Heart right ventricle (tissue), 16 donors: ENCODE results near the gene PLEKHG4B. TPM values are rescaled to one million over a fixed set of nuclear protein-coding genes. Genes with fewer than 3 reads are reported as not detected.

Experiments
- ATAC-seq, 8 donors: fragments of 200-7000 bp; cut with Tn5 transposase; one replicate each; pipeline ENCODE4 v1.9.1; 2020; ENCODE audit warnings: mild to moderate bottlenecking in 8 of 8, moderate library complexity in 8 of 8, moderate number of reproducible peaks in 1 of 8
- DNase-seq, 2 donors: peaks; one replicate each; pipeline ENCODE4 v3.0.0-alpha.2; 2020
- H3K27ac ChIP-seq, 10 donors: fragments of 200-600 bp; sonication (generic) in 2 of 10; one replicate each; pipeline versions ENCODE4 v1.5.0 to v1.8.0; 2020 to 2022; ENCODE audit warnings: mild to moderate bottlenecking in 3 of 10
- H3K27me3 ChIP-seq, 7 donors: fragments of 200-600 bp; one replicate each; pipeline ENCODE4 v1.8.0; 2021 to 2022; ENCODE audit warnings: mild to moderate bottlenecking in 2 of 7
- H3K36me3 ChIP-seq, 9 donors: fragments of 200-600 bp; sonication (generic) in 1 of 9; one replicate each; pipeline versions ENCODE4 v1.5.0 to v1.8.0; 2020 to 2022; ENCODE audit warnings: mild to moderate bottlenecking in 2 of 9
- H3K4me1 ChIP-seq, 9 donors: fragments of 200-600 bp; sonication (generic) in 1 of 9; one replicate each; pipeline versions ENCODE4 v1.5.0 to v1.8.0; 2020 to 2022; ENCODE audit warnings: mild to moderate bottlenecking in 4 of 9
- H3K4me3 ChIP-seq, 10 donors: fragments of 200-600 bp; sonication (generic) in 2 of 10; one replicate each; pipeline versions ENCODE4 v1.5.0 to v1.8.0; 2020 to 2022; ENCODE audit warnings: mild to moderate bottlenecking in 7 of 10, moderate library complexity in 2 of 10
- H3K9me3 ChIP-seq, 11 donors: fragments of 200-600 bp in 10 of 11; sonication (generic) in 2 of 11; one replicate each; pipeline versions ENCODE4 v1.5.0 to v1.8.0; 2013 to 2022; ENCODE audit warnings: mild to moderate bottlenecking in 2 of 11, control low read depth in 1 of 11, moderate library complexity in 1 of 11
- WGBS, 2 donors: extraction: QIAGEN DNeasy Blood & Tissue Kit; methylation state at CpG; one replicate each; pipeline ENCODE4 v1.1.7; 2013; ENCODE audit warnings: inconsistent platforms in 1 of 2; 5-methylcytosine and 5-hydroxymethylcytosine counted together
- intact Hi-C, 10 donors: fragments of 100-400 bp; cut with DNase I; formaldehyde crosslinking; loops; one replicate each; pipeline versions ENCODE4 v1.11.1 to v1.14.2; 2022
- polyA plus RNA-seq, 2 donors: library from polyadenylated mRNA; stranded (reverse); fragments of 200-250 nt; gene quantifications; one replicate each; pipeline ENCODE4 v1.2.3, GENCODE V29; 2013
- total RNA-seq, 10 donors: library from RNA; stranded (reverse); fragmentation: NEBNext Ultra II Directional in 3 of 10; extraction: Animal tissue kit (Norgen Biotek cat#: 25700) in 3 of 10; gene quantifications; one replicate each; pipeline versions ENCODE4 v1.2.1 to v1.2.4, GENCODE V29; 2021 to 2023
- TF ChIP-seq, protein P1 (sequence below), 9 donors: fragments of 200-600 bp; sonication (generic) in 2 of 9; IDR thresholded peaks; one replicate each; pipeline versions ENCODE4 v1.5.0 to v1.8.0; 2021 to 2022; ENCODE audit warnings: antibody characterized with exemption in 9 of 9, mild to moderate bottlenecking in 5 of 9, moderate library complexity in 1 of 9
- donor health status: Arrhythmogenic right ventricular cardiomyopathy.
- donor health status: ischemic (EF 13 %, LVEDD 7.1; RV severe dilation, severe dysfunction).
- donor health status: healthy with polysubstance abuse.
- donor health status: DM: no; HTN: yes; CAD: no.
- donor health status: DM: no; HTN: no; CAD: no.
- donor health status: ischemic (EF 25% LVEDD 6.9; RV normal size, moderate dysfunction).
- donor health status: ischemic (EF 25% LVEDD 5.7; RV mildly dilated, moderate dysfunction).
- donor health status: healthy.
- donor health status: DM: yes; HTN: yes; CAD: no.
- donor health status: Ischemic cardiomyopathy.
- donor health status: ischemic (EF 35%, LVEDD 5.7; RV mildly dilated, moderate dysfunction).
- donor health status: nonischemic (EF 11% LVEDD 7.7; RV severe dilation, severe dysfunction).
- donor health status: DM: yes; HTN: yes; CAD: no.
- donor health status: PGD.
- donor health status: ischemic (EF 29% LVEDD 5.4; RV normal size, mild dysfunction).
- donor health status: nonischemic (EF 23%, LVEDD 6.1; RV moderate dilation, normal function).

Gene PLEKHG4B
- total and polyA plus RNA-seq, 12 donors, result under 0.01 to 0.14 (median 0.05) TPM; not detected in 8

DNA sequence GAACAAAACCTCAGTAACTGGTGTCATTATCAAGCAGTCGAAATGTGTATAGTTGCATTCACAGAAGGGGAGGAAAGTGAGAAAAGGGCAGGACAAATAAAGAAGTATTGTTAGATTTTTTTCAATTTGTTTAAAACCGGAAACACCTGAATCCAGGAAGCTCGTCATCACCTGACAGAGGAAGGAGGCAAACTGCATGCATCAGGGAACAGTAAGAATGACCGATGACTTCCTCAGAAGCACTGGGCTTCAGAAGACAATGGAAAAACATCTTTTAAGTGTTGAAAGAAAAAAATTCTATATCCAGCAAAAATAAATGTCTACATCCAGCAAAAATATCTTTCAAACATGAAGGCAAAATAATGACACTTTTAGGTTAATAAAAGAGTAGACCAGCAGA lies 29.5 kb downstream of the PLEKHG4B start:
- Histone ChIP-seq H3K4me1 (no peaks in the 10 kb centered on the region), H3K27me3 (peaks cover 0 to 11% (median 0%) of the 10 kb centered on the region in 7 donors), H3K27ac (no peak overlapping the region), H3K4me3 (no peak overlapping the region), H3K9me3 (peaks cover 0 to 47% (median 10%) of the 10 kb centered on the region in 11 donors), H3K36me3 (no peaks in the 10 kb centered on the region)
- TF ChIP-seq, protein P1, sequence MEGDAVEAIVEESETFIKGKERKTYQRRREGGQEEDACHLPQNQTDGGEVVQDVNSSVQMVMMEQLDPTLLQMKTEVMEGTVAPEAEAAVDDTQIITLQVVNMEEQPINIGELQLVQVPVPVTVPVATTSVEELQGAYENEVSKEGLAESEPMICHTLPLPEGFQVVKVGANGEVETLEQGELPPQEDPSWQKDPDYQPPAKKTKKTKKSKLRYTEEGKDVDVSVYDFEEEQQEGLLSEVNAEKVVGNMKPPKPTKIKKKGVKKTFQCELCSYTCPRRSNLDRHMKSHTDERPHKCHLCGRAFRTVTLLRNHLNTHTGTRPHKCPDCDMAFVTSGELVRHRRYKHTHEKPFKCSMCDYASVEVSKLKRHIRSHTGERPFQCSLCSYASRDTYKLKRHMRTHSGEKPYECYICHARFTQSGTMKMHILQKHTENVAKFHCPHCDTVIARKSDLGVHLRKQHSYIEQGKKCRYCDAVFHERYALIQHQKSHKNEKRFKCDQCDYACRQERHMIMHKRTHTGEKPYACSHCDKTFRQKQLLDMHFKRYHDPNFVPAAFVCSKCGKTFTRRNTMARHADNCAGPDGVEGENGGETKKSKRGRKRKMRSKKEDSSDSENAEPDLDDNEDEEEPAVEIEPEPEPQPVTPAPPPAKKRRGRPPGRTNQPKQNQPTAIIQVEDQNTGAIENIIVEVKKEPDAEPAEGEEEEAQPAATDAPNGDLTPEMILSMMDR (IDR thresholded peaks at IDR 0.05), result no peak
- DNase-seq (no peak), ATAC-seq (no peak)
- 83 to 90% methylated on average over 4 of the region's 4 CpGs for WGBS, 2 donors
- intact Hi-C loops, result no loop called here

DNA sequence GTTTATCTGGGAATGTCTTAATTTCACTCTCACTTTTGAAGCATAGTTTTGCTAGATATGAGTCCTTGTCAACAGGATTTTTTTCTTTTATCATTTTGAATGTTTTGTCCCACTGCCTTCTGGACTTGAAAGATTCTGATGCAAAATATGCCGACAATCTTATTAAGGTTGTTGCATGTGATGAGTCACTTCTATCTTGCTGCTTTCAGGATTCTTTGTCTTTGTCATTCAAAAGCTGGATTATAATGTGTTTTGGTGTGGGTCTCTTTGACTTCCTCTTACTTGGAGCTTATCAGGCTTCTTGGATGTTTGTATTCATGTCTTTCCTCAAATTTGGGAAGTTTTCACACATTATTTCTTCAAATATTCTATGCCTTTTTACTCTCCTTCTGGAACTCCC lies 33.8 kb downstream of the PLEKHG4B start:
- no peak overlapping the region for H3K27ac ChIP-seq
- no peak overlapping the region for H3K4me3 ChIP-seq
- peaks cover 0 to 51% (median 10%) of the 10 kb centered on the region in 11 donors for H3K9me3 ChIP-seq
- intact Hi-C loops, result no loop called here
- no peaks in the 10 kb centered on the region for H3K36me3 ChIP-seq
- TF ChIP-seq, protein P1 (IDR thresholded peaks at IDR 0.05), result no peak
- 94 to 100% methylated on average over 1 of the region's 1 CpG for WGBS, 2 donors
- H3K27me3 ChIP-seq, result peaks cover 0 to 13% (median 0%) of the 10 kb centered on the region in 7 donors
- H3K4me1 ChIP-seq, result no peaks in the 10 kb centered on the region
- no peak for ATAC-seq
- no peak for DNase-seq

DNA sequence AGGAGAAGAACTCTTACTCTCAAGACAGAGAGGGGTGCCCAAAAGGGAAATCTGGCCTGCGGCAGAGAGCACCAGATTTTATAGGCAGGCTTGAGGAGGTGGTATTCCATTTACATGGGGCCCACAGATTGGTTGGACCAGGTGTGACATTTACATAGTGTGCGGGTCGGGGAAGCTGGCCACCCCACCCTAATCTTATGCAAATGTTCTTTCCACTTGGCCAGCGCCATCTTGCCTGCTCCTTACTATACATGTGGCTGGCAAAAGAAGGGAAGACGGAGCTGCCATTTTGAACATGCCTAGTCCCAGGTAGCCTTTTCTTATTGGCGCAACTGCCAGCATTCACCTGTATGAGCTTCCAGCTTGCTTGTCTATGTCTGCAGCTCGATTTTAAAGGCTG lies 34.8 kb downstream of the PLEKHG4B start:
- TF ChIP-seq, protein P1 (IDR thresholded peaks at IDR 0.05), result no peak
- DNase-seq (no peak), ATAC-seq (no peak)
- H3K27ac ChIP-seq, result no peak overlapping the region
- H3K27me3 ChIP-seq, result peaks cover 0 to 13% (median 0%) of the 10 kb centered on the region in 7 donors
- no peaks in the 10 kb centered on the region for H3K4me1 ChIP-seq
- H3K36me3 ChIP-seq, result no peaks in the 10 kb centered on the region
- intact Hi-C loops, result no loop called here
- 89 to 92% methylated on average over 7 of the region's 7 CpGs for WGBS, 2 donors
- peaks cover 0 to 41% (median 8%) of the 10 kb centered on the region in 11 donors for H3K9me3 ChIP-seq
- no peak overlapping the region for H3K4me3 ChIP-seq

DNA sequence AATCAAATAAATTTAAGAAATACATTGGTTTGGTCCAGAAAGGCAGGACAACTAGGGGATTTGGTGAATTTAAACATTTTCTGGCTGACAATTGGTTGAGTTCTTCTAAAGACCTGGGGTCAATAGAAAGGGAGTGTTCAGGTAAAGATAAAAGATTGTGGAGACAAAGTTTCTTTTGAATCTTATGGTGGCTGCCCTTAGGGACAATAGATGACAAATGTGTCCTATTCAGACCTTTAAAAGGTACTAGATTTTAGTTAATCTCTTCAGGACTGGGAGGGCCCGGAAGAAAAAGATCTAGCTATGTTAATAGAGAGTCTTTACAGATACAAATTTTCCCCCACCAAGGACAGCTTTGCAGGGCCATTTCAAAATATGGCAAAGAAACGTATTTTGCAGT lies 35.9 kb downstream of the PLEKHG4B start:
- no peak for ATAC-seq
- Histone ChIP-seq H3K9me3 (peaks cover 0 to 30% (median 8%) of the 10 kb centered on the region in 11 donors), H3K36me3 (no peaks in the 10 kb centered on the region), H3K27me3 (peaks cover 0 to 13% (median 0%) of the 10 kb centered on the region in 7 donors), H3K27ac (no peak overlapping the region), H3K4me3 (no peak overlapping the region), H3K4me1 (no peaks in the 10 kb centered on the region)
- no peak for DNase-seq
- TF ChIP-seq, protein P1 (IDR thresholded peaks at IDR 0.05), result no peak
- 80% methylated on average over 2 of the region's 2 CpGs for WGBS, 2 donors
- intact Hi-C loops, result no loop called here
